Ascending aorta (tissue), 2 donors: Measurements from ENCODE around the gene XAF1. TPM values are rescaled to one million over a fixed set of nuclear protein-coding genes. Genes with fewer than 3 reads are reported as not detected.

Experiments
- DNase-seq, 2 donors: peaks; one replicate each; pipeline ENCODE4 v3.0.0-alpha.2; 2019; ENCODE audit warnings: low spot score in 2 of 2
- H3K27ac ChIP-seq, 2 donors: fragments of 200-600 bp; sonication (generic); one replicate each; pipeline ENCODE4 v1.5.1; 2016 to 2017; ENCODE audit warnings: mild to moderate bottlenecking in 1 of 2
- H3K27me3 ChIP-seq: fragments of 200-600 bp; sonication (generic); one replicate; pipeline ENCODE4 v1.5.1; 2017
- H3K36me3 ChIP-seq, 2 donors: fragments of 200-600 bp; sonication (generic); one replicate each; pipeline ENCODE4 v1.5.1; 2016
- H3K4me1 ChIP-seq, 2 donors: fragments of 200-600 bp; sonication (generic); one replicate each; pipeline ENCODE4 v1.5.1; 2016 to 2017; ENCODE audit warnings: mild to moderate bottlenecking in 1 of 2
- H3K4me3 ChIP-seq, 2 donors: fragments of 200-600 bp; sonication (generic); one replicate each; pipeline ENCODE4 v1.5.1; 2016 to 2017; ENCODE audit warnings: mild to moderate bottlenecking in 1 of 2
- H3K9me3 ChIP-seq, 2 donors: fragments of 200-600 bp; sonication (generic); one replicate each; pipeline ENCODE4 v1.5.1; 2016
- intact Hi-C: fragments of 100-400 bp; cut with DNase I; formaldehyde crosslinking; loops from one replicate; pipeline ENCODE4 v1.15.1; 2023
- total RNA-seq: library from RNA; depleted of rRNA; stranded (reverse); fragments of >200 nt; gene quantifications from one replicate; pipeline ENCODE4 v1.1.0, GENCODE V29; 2016
- TF ChIP-seq, protein P1 (sequence below), 3 experiments: fragments of 200-600 bp in 2 of 3; fragments of 450-650 bp in 1 of 3; sonication (generic) in 2 of 3; IDR thresholded peaks; one replicate each; pipeline ENCODE4 v1.5.1; 2016 to 2019; ENCODE audit warnings: antibody characterized with exemption in 3 of 3, mild to moderate bottlenecking in 1 of 3, moderate library complexity in 1 of 3

The XAF1 gene
- total RNA-seq, 1 donor from 2014 or later = 39.8 TPM

DNA sequence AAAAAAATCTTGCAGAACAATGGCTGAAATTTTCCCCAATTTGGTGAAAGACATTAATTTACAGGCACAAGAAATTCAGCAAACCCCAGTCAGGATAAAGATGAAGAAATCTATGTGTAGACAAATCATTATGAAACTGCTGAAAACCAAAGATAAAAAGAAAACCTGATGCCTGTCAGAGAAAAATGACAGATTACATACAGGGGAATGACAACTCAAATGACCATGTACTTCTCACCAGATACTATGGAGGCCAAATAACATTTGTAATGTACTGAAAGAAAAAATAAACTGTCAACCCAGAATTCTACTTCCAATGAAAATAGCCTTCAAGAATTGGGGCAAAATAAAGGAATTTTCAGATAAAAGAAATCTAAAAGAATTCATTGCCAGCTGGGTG, 7.2 kb upstream of the XAF1 start:
- no peak overlapping the region for H3K4me3 ChIP-seq
- H3K4me1 ChIP-seq = peaks cover 4 to 17% of the 10 kb centered on the region in 2 donors
- H3K27ac ChIP-seq = no peak overlapping the region
- no peak for DNase-seq
- no peaks in the 10 kb centered on the region for H3K36me3 ChIP-seq
- H3K9me3 ChIP-seq = no peaks in the 10 kb centered on the region
- no peaks in the 10 kb centered on the region for H3K27me3 ChIP-seq
- intact Hi-C loops = no loop called here
- TF ChIP-seq, protein P1, sequence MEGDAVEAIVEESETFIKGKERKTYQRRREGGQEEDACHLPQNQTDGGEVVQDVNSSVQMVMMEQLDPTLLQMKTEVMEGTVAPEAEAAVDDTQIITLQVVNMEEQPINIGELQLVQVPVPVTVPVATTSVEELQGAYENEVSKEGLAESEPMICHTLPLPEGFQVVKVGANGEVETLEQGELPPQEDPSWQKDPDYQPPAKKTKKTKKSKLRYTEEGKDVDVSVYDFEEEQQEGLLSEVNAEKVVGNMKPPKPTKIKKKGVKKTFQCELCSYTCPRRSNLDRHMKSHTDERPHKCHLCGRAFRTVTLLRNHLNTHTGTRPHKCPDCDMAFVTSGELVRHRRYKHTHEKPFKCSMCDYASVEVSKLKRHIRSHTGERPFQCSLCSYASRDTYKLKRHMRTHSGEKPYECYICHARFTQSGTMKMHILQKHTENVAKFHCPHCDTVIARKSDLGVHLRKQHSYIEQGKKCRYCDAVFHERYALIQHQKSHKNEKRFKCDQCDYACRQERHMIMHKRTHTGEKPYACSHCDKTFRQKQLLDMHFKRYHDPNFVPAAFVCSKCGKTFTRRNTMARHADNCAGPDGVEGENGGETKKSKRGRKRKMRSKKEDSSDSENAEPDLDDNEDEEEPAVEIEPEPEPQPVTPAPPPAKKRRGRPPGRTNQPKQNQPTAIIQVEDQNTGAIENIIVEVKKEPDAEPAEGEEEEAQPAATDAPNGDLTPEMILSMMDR (IDR thresholded peaks at IDR 0.05) = no peak

DNA sequence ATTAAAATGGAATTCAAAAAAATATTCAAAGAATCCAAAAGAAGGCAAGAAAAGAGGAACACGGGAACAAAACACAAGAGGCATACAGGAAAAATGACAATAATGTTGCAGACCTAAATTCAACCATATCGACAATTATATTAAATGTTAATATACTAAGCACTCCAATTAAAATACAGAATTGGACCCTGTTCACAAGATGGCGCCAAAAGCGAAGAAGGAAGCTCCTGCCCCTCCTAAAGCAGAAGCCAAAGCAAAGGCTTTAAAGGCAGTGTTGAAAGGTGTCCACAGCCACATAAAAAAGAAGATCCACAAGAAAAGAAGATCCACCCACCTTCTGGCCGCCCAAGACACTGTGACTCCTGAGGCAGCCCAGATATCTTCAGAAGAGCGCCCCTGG, 6.3 kb upstream of the XAF1 start:
- no peaks in the 10 kb centered on the region for H3K27me3 ChIP-seq
- H3K27ac ChIP-seq = no peak overlapping the region
- no peak for DNase-seq
- H3K9me3 ChIP-seq = no peaks in the 10 kb centered on the region
- TF ChIP-seq, protein P1 (IDR thresholded peaks at IDR 0.05) = no peak
- H3K4me3 ChIP-seq = no peak overlapping the region
- intact Hi-C loops = no loop called here
- peaks cover 4 to 20% of the 10 kb centered on the region in 2 donors for H3K4me1 ChIP-seq
- no peaks in the 10 kb centered on the region for H3K36me3 ChIP-seq

DNA sequence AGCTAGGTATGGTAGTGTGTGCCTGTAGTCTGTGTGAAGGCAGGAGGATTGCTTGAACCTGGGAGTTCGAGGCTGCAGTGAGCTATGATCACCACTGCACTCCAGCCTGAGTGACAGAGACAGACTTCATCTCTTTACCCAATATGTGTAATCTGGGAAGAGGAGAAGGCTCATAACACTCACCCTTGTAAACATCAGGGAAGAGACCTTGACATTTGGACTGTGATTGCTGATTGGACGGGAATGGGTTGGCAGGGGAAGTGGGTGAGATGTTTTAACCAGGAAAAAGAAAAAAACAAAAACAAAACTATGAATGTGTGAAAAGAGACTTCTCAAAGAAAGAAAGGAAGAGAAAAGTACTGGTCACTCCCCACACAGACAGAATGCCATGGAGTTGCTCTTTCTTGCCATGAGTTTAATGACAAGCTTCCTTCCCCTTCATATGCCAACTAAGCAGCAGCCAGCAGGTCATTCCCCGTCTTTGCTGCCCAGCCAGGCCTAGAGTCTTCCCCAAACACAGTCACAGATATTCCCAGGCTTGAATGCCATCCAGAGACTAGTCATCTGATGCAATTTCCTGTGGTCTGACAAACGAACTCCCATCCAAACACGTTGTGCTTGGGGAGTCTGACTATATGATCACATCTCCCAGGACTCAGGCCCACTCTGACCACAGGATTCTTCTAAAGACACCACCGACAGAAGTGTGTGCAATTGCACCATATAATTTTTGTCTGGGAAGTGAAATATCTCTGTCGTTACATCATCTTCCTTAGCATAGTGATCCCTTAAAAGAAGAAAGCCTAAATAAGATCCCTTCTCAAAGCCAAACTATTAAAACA, 3.6 kb upstream of the XAF1 start:
- H3K9me3 ChIP-seq = no peaks in the 10 kb centered on the region
- no peak overlapping the region for H3K4me3 ChIP-seq
- TF ChIP-seq, protein P1 (IDR thresholded peaks at IDR 0.05) = no peak
- no peaks in the 10 kb centered on the region for H3K27me3 ChIP-seq
- no peaks in the 10 kb centered on the region for H3K36me3 ChIP-seq
- intact Hi-C loops = loop anchor here (5.0 to 10.0 kb wide), 2 partner anchors 100 to 263 kb away; partner anchors contain the start of genes C17orf100, MED31 and RNASEK
- peak; percentile 31 to 85 for DNase-seq
- H3K27ac ChIP-seq = peak overlapping the region; percentile 82 to 85
- peaks cover 4 to 25% of the 10 kb centered on the region in 2 donors for H3K4me1 ChIP-seq

DNA sequence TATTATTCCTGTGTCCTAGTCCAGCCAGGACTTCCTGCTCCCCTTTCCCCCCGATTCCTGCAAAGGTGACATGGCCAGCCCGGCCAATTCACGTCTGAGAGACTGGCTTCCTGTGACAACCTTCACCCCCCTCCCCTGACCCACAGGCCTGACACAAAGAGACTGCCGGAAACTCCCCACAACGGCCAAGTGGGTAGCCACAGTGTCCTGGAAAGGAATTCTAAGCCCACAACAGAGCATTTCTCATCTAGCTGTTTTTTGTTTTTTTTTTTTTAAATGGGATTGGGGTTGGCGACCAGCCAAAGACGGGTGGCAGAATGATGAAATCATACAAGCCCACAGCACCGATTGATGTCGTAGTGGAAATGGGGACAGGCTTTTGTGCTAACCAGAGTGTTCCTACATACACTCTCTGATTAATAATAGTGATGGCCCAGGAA, 2.8 kb upstream of the XAF1 start:
- Histone ChIP-seq H3K36me3 (no peaks in the 10 kb centered on the region), H3K27me3 (no peaks in the 10 kb centered on the region), H3K4me1 (peaks cover 4 to 30% of the 10 kb centered on the region in 2 donors), H3K9me3 (no peaks in the 10 kb centered on the region), H3K27ac (peak overlapping the region; percentile 82 to 85), H3K4me3 (peak overlapping the region in 1 of 2 donors; percentile 20)
- TF ChIP-seq, protein P1 (IDR thresholded peaks at IDR 0.05) = no peak
- intact Hi-C loops = loop anchor here (5.0 to 10.0 kb wide), 2 partner anchors 101 to 262 kb away; partner anchors contain the start of genes C17orf100, MED31 and RNASEK
- peak in 1 of 2 donors; percentile 78 for DNase-seq

DNA sequence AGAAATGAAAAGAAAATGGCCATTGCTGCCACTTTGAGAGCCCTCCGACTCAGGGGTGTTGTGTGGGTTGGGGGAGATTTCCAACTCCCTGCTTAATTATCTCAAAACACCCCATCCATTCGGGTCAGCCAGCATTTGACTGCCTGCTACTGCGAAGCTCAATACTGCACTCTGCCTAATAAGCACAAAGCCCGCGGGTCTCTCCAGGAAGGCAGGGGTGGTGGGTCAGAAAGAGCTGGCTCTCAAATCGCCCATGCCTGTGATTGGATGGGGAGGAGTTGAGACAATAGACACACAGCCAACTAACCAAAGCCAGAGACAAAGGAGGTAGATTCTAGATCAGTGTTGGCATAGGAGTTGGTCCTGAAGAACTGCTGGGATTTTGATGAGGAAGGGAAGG, 2.3 kb upstream of the XAF1 start:
- intact Hi-C loops = loop anchor here (5.0 to 10.0 kb wide), 2 partner anchors 101 to 261 kb away; partner anchors contain the start of genes C17orf100, MED31 and RNASEK
- no peak for DNase-seq
- H3K27me3 ChIP-seq = no peaks in the 10 kb centered on the region
- peak overlapping the region; percentile 82 to 85 for H3K27ac ChIP-seq
- no peaks in the 10 kb centered on the region for H3K9me3 ChIP-seq
- no peak overlapping the region for H3K4me3 ChIP-seq
- peaks cover 4 to 30% of the 10 kb centered on the region in 2 donors for H3K4me1 ChIP-seq
- peaks cover 0 to 3% of the 10 kb centered on the region in 2 donors for H3K36me3 ChIP-seq
- TF ChIP-seq, protein P1 (IDR thresholded peaks at IDR 0.05) = no peak
